GM12892 (cell line): ENCODE results near the gene EGFL7.
A peak's percentile ranks its signal among the peaks of the same experiment; 100 is the strongest.

Experiments
- DNase-seq: peaks from one replicate; pipeline ENCODE4 v3.0.0; 2011; ENCODE audit not compliant: insufficient read length
- FAIRE-seq: peaks from 2 replicates; lab custom pipeline; 2011; peaks lifted over from hg19 to GRCh38; lab: Jason Lieb, UNC
- POLR2A ChIP-seq: IDR thresholded peaks from 2 replicates; pipeline ENCODE4 v1.6.1; 2011; ENCODE audit warnings: low read depth, low read length, control low read depth
- POLR2AphosphoS5 ChIP-seq: IDR thresholded peaks from 2 replicates; pipeline ENCODE4 v1.6.1; 2011; ENCODE audit warnings: low read depth, low read length, control low read depth
- TAF1 ChIP-seq: IDR thresholded peaks from 2 replicates; pipeline ENCODE4 v1.6.1; 2011; ENCODE audit warnings: low read depth, mild to moderate bottlenecking, control low read depth, low read length, borderline replicate concordance

Gene EGFL7

GRCh38 chr9:136642439-136642921, 20.2 kb upstream of the EGFL7 start:
- DNase-seq (no peak), FAIRE-seq (no peak)
- TF ChIP-seq TAF1 (no peak), POLR2AphosphoS5 (no peak), POLR2A (no peak)

DNA sequence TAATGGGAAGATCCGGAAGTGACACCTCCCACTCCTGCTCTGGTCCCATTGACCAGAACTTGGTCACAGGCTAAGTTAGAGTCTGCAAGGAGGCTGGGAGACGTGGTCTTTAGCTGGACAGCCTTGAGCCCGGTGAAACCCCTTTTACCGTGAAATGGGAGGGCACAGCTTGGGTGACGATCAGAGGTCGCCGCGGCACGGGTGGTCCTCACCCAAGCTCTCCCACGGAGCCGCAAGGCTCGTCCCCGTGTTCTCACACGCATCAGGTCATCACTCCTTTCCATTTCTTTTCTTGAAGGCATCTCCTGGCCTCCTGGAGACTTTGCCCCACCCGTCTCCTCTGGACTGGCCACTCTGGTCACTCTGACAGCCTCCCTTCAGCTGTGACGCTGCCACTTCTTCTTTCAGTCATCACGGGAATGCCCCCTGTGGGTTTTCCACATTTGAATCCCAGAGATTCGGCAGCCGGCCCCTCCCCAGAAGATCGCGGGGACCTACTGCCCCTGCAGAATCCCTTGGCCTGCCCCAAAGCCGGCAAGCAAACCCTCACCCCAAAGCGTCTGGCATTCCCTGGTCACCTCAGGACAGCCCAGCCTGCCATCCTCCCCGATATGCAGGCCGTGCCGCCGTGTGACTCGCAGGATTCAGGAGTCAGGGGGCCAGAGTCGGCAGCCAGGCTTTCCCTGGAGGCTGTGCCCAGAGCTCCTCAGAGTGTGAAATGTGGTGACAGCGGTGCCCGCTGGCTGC, 18.9 kb upstream of the EGFL7 start:
- no peak for TF ChIP-seq POLR2AphosphoS5
- no peak for TF ChIP-seq POLR2A
- no peak for TF ChIP-seq TAF1
- FAIRE-seq: no peak
- no peak for DNase-seq

GRCh38 chr9:136644343-136644592, 18.4 kb upstream of the EGFL7 start:
- no peak for DNase-seq
- FAIRE-seq: no peak
- TF ChIP-seq POLR2AphosphoS5 (no peak), TAF1 (no peak), POLR2A (no peak)

- TF ChIP-seq POLR2A (no peak), POLR2AphosphoS5 (no peak), TAF1 (no peak)
- DNase-seq (peak; percentile 91), FAIRE-seq (peak; percentile 40)
Measured at GRCh38 chr9:136644593-136645351, 17.9 kb upstream of the EGFL7 start.

DNA sequence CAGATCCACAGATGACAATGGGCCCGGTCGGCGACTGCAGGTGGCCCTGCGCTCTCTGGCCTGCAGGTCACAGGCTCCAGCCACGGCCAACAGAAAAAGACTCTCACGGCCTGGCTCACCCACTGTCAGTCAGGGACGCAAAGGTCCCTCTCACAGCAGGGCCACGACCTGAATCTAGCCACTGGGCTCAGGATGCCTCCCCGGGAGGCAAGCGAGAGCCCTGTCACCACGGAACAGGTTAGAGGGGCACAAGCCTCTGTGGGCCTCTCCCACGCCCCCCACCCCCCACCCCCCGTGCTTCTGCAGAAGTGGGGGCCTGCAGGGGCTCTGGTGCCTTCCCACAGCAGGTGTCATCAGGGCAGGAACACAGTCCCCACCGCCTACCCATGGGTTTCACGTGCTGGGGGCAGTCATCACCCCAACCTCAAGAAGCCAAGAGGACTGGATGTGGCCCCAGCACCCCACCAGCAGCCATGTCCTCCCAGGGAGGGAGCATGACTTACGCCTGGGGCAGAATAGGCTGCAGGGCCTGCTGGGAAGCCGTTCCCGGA, 17.3 kb upstream of the EGFL7 start:
- no peak for TF ChIP-seq POLR2AphosphoS5
- no peak for TF ChIP-seq TAF1
- no peak for TF ChIP-seq POLR2A
- no peak for DNase-seq
- FAIRE-seq: no peak

- no peak for TF ChIP-seq TAF1
- FAIRE-seq (no peak), DNase-seq (no peak)
Measured at GRCh38 chr9:136645903-136646754, 16.6 kb upstream of the EGFL7 start.

DNA sequence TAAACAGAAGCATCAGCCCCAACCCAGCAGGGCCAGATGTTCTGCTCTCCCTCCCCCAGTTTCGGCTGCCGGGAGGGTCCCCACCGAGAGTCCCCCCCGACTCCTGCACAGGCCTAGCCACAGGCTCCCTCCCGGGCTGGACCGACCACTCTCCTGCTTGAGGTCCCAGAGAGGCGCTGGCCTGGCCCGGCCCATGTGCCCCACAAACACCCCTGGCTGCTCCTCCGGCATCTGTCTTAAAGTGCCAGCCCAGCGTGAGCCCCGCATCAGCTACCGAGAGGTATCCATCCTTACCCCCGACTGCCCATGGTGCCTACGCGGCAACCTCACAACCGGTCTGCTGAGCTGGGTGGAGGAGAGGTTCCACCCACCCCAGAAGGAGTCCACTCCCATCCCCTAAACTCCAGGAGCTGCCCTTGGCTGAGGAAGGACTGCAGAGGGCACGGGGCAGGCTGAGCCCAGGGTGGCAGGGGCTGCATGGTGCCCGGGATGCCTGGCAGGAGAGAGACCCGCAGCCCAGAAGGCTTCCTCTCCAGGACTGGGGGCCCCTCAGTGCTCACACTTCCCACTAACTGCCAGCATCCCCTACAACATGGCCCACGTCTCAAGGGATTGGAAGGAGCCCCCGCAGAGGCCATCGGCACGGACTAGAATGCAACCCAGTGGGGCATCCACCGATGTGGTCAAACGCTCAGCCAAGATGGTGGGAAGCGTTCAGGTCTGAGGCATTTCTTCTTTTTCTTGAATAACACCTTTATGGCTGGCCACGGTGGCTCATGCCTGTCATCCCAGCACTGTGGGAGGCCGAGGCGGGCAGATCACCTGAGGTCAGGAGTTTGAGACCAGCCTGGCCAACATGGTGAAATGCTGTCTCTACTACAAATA, 15.6 kb upstream of the EGFL7 start:
- DNase-seq (no peak), FAIRE-seq (no peak)
- no peak for TF ChIP-seq POLR2AphosphoS5
- TF ChIP-seq POLR2A: no peak
- TF ChIP-seq TAF1: no peak

- DNase-seq (no peak), FAIRE-seq (no peak)
- TF ChIP-seq POLR2AphosphoS5: no peak
- no peak for TF ChIP-seq POLR2A
- no peak for TF ChIP-seq TAF1
Measured at GRCh38 chr9:136648751-136649150, 14.0 kb upstream of the EGFL7 start.

DNA sequence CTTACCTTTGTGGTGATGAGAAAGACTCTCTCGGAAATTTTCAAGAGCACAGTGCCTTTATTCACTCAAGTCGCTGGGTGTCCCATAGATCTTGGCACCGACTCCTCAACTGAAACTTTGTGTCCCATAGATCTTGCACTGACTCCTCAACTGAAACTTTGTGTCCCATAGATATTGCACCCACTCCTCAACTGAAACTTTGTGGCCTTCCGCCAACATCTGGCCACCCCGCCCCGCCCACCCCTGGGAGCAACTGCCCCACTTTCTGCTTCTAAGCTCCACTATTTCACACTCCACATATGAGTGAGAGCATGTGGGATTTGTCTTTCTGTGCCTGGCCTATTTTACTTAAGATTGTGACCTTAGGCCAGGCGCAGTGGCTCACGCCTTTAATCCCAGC, 12.7 kb upstream of the EGFL7 start:
- FAIRE-seq: no peak
- no peak for TF ChIP-seq POLR2A
- TF ChIP-seq POLR2AphosphoS5: no peak
- no peak for TF ChIP-seq TAF1

GRCh38 chr9:136650648-136651047, 12.1 kb upstream of the EGFL7 start:
- no peak for TF ChIP-seq POLR2A
- no peak for TF ChIP-seq TAF1
- TF ChIP-seq POLR2AphosphoS5: no peak
- FAIRE-seq (no peak), DNase-seq (no peak)

More for the DNA sequence above, 12.7 kb upstream of the EGFL7 start:
- DNase-seq: no peak

- DNase-seq: no peak
- TF ChIP-seq POLR2A (no peak), POLR2AphosphoS5 (no peak), TAF1 (no peak)
- no peak for FAIRE-seq
Measured at GRCh38 chr9:136651860-136652259, 10.9 kb upstream of the EGFL7 start.
